Inferior parietal cortex (tissue), 1 donor: Measurements from ENCODE around the gene FAN1.
A peak's percentile ranks its signal among the peaks of the same experiment; 100 is the strongest.

Experiments used
- DNase-seq: peaks from one replicate; pipeline ENCODE4 v3.0.0-alpha.2; 2016; ENCODE audit errors: extremely low spot score

Gene FAN1

DNA sequence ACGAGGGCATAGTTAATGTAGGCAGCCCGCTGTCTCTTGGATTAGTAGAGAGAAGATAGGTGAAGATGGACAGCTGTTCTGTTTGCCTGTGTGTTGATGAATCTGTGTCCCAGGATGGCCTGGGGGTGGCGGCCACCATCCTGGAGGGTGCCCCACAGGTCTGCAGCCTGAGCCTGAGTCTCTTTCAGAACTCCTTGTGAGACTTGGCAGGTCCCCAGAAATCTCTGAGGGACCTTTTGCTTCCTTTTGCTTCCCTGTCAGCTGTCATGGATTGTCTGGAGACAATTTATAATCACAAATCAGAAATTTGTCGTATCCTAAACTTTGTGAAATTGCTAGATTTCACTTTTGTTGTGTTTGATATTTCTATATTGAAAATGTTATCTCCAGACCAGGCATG, 17.4 kb downstream of the FAN1 start:
- no peak for DNase-seq

- peak; percentile 58 for DNase-seq
Measured at GRCh38 chr15:30921781-30922479, 18.2 kb downstream of the FAN1 start.

- peak; percentile 79 for DNase-seq
Measured at GRCh38 chr15:30922480-30923311, 19.0 kb downstream of the FAN1 start.

DNA sequence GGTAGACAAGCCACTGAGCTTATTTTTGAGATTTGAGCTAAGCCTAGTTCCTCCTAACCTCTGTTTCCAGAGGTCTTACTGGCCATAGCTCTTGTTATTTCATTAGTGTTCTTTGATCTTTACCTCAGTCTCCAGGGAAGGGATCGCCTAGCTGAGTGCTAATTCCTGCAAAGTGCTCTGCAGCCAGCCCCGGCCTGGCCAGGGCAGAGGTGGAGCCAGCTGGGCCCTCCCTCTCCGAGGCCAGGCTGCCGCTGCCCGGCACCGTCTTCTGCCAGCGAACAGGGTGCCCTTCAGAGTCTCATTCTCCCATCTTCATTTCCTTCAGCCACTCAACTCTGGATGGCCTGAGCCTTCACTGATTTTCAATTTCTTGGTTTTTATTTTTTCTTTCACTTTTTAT, 19.7 kb downstream of the FAN1 start:
- no peak for DNase-seq

- DNase-seq: no peak
Measured at GRCh38 chr15:30924353-30924752, 20.6 kb downstream of the FAN1 start.

DNA sequence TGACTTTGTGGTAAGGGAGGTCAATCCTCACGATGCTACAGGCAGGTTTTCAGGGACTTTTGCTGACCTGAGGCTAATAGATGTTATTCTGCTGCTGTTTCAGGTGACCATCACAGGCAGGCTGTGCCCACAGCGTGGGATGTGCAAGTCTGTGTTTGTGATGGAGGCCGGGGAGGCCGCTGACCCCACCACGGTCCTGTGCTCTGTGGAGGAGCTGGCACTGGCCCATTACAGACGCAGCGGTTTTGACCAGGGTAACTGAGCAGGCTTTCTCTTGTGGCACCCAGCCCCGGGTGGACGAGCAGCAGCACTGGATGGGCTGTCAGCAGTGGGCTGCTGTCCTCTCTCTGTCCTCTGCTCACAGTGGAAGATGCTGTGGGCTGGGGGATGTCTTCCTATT, 22.0 kb downstream of the FAN1 start:
- no peak for DNase-seq

DNA sequence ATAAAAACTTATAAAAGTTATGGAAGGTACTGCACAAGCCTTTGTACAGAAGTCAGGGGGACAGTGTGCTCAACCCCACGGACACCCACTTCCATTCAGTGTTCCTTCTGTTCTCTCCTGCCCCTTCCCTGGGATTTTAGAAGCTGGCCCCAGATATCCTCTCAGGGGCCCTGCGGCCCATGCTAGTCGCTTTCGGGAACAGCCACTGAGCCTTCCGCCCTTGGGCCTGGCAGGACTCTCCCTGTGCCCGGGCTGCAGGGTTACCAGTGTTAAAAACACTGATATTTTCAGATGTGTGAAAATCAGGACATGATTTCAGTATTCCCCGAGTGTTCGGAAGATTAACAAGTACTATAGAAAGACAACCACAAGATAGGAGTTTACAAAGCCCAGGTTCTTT, 22.4 kb downstream of the FAN1 start:
- DNase-seq: no peak

DNA sequence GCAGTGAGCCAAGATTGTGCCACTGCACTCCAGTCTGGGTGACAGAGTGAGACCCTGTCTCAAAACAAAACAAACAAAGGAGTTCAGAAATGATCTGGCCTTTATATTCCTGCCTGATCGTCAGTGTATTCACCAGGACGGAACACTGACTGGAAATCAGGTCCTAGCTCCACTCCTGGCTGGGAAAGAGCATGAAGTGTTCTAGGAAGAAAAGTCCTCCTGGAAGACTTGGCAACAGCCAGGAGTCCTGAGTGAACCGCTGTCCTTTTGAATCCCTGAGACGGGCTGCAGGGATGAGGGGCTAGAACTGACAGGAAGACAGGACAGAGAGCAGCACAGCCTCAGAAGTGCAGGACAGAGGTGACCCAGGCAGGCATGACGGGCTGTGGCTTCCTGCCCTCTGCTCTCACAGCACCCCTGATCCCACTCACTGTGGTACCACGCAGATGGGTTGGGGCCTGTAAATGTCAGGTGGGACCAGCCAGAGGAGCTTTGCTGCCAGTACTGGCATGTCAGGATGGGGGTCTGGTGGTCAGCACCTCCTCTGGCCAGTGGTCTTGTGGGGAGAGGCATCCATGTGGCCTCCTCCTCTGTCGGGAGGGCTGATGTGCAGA, 23.5 kb downstream of the FAN1 start:
- no peak for DNase-seq

GRCh38 chr15:30928076-30928475, 24.4 kb downstream of the FAN1 start:
- no peak for DNase-seq

DNA sequence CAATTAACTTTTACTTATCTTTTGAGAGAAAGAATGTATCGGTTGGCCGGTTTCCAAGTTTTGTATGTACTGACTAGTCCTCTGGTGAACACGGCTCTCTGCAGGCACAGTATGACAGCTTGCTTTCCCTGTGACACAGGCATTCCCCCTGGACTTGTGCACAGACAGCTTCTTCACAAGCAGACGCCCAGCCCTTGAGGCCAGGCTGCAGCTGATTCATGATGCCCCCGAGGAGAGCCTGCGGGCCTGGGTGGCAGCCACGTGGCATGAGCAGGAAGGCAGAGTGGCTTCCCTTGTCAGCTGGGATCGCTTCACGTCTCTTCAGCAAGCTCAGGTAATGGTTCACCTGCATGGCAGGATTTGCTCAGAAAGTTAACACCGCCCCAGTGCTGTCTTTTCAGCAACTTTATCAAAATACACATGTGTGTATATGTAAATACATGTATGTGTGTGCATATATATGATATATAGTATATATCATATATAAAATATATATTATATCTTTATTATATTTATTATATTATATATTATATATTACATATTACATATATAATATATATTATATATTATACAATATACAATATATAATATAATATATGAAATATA, 25.5 kb downstream of the FAN1 start:
- no peak for DNase-seq

GRCh38 chr15:30929982-30930381, 26.3 kb downstream of the FAN1 start:
- no peak for DNase-seq

DNA sequence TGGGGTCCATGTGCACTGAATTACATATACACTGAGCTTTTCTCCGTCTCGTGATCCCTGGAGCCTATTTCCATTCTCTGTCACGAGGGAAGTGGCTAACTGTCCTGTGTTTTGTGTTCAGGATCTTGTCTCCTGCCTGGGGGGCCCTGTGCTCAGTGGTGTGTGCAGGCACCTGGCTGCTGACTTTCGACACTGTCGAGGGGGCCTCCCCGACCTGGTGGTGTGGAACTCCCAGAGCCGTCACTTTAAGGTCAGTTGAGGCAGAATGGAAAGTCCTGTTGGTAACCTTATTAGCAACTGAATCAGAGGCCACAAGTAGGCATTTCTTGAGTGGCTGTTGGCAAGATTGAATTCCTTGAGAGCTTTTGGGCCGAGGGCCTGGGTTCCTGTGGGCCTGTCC, 26.7 kb downstream of the FAN1 start:
- DNase-seq: no peak

GRCh38 chr15:30933293-30933692, 29.6 kb downstream of the FAN1 start:
- no peak for DNase-seq

DNA sequence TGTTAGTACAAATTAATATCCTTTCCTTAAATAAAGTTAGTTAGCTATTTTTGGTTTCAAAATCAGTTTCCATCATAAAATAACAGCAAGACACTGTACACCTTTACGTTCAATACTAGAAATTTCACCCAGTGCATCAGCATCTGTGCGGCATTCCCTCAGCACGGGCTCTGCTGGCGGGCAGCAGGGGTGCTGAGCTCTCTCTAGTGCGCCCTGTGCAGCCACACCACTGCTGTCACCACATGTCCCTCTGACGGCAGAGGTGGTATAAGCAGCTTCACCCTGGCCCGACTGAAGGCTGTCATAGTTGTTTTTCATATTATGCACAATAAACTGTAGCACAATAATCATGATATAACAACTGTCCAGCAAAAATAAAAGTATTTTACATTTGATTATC, 35.4 kb downstream of the FAN1 start:
- no peak for DNase-seq

- no peak for DNase-seq
Measured at GRCh38 chr15:30940359-30940758, 36.6 kb downstream of the FAN1 start.

DNA sequence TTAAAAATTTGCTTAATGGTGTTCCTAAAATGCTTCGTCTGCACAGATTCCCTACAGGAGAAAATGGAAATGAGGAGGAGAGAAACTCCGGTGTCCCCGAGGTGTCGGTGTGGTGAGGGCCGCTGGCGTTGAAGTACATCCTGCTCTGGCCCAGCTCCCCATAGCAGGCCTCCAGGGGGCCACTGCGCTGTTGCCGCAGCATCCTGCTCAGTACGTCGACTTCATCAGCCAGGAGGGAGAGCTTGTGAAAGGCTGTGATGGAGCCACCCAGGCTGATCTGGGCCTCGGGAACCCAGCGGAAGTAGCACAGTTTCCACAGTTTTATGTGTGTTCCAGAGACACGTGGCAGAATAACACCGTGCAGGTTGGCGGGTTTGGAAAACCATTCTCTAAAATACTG, 37.8 kb downstream of the FAN1 start:
- DNase-seq: no peak

DNA sequence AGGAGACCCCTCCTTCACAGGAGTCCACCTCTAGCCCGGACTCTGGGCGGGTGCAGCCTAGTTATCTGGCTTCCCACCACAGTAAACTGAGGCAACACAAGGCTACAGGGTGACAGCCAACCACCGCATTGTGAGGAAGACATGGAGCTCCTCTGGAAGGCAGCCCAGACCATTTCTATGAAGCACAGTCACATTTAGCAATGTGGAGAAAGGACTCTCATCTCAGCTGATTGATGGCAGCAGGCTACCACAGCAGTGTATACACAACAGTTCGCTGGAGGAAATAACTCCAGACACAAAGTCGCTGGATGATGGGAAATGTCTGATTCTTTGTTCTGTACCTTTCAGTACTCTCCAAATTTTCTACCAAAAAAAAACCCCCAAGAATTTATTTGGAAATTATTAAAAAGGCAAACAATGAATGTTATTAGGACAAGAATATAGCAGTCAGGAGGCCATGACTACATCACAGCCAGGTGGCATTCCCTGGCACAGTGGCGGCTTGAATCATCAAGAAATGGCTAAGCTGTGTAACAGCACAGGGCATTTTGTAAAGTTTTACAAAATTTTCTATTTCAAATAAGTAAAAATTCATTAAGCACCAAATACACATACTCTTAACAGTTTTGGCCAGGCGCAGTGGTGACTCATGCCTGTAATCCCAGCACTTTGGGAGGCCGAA, 40.1 kb downstream of the FAN1 start:
- no peak for DNase-seq

GRCh38 chr15:30953183-30953582, 49.5 kb downstream of the FAN1 start:
- DNase-seq: no peak

DNA sequence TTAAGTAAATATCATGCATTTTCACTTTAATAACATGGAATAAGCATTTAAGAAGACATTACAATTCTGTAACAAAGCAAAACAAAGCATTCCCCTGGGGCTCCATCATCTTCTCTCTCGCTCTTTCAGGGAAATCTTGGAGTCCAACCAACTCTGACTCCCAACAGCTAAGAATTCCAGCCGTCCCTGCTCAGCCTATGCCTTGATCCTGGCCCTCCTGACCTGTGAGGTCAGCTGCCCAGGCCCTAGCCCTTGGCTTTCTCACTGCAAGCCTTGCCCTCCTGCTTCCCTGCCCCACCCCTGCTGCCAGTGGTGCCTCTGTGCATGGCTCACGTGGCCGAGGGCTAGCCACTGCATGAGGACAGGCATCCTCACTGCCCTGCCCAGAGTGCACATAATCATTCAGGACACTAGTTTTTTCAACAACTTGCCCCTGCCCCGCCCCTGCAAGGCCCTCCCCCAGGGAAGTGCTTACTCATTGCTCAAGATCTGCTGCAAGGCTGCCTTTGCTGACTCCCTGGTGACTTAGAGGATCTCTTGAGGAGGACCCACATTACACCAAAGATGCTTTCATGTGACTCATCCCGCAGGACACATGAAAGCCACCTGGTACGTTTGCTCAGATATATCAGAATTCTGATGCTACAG, 50.1 kb downstream of the FAN1 start:
- no peak for DNase-seq

GRCh38 chr15:30954674-30955073, 51.0 kb downstream of the FAN1 start:
- DNase-seq: no peak
